BJ (cell line): ENCODE results near the gene ZBTB47. TPM values are rescaled to one million over a fixed set of nuclear protein-coding genes. Genes with fewer than 3 reads are reported as not detected.

Experiments
- CTCF ChIA-PET: fragments of 350-600 bp; formaldehyde crosslinking; extraction: SDS; loops from one replicate; lab custom pipeline; 2021; ENCODE audit warnings: antibody characterized with exemption, inconsistent platforms; lab: Yijun Ruan, JAX
- POLR2A ChIA-PET: fragments of 300-600 bp; sonication (Branson Sonifier 250); formaldehyde crosslinking; extraction: SDS; loops from one replicate; lab custom pipeline; 2021; ENCODE audit warnings: antibody characterized with exemption; lab: Charles Lee
- DNase-seq: peaks from one replicate; pipeline ENCODE4 v3.0.0-alpha.2; 2011; ENCODE audit warnings: low read depth
- H3K27me3 ChIP-seq: 2 replicates; pipeline ENCODE4 v1.6.0; 2011; ENCODE audit warnings: low read length; ENCODE audit not compliant: control insufficient read depth, insufficient read depth
- H3K36me3 ChIP-seq: 2 replicates; pipeline ENCODE4 v1.5.1; 2011; ENCODE audit warnings: low read length; ENCODE audit not compliant: control insufficient read depth, insufficient read depth
- H3K4me3 ChIP-seq: 2 replicates; pipeline ENCODE4 v1.5.1; 2011; ENCODE audit warnings: low read depth, mild to moderate bottlenecking, control low read depth, low read length
- polyA plus RNA-seq: library from polyadenylated mRNA; depleted of rRNA; stranded (reverse); fragments of >200 nt; gene quantifications from 2 replicates; pipeline ENCODE4 v1.2.3, GENCODE V29; 2011
- TF ChIP-seq, protein P1 (sequence below): IDR thresholded peaks from 2 replicates; pipeline ENCODE4 v1.5.1; 2011; ENCODE audit warnings: low read depth, mild to moderate bottlenecking, control low read depth, inconsistent platforms, low read length, moderate library complexity; ENCODE audit not compliant: insufficient read depth

Gene ZBTB47
- polyA plus RNA-seq, 1 experiment = 30.1 TPM

DNA sequence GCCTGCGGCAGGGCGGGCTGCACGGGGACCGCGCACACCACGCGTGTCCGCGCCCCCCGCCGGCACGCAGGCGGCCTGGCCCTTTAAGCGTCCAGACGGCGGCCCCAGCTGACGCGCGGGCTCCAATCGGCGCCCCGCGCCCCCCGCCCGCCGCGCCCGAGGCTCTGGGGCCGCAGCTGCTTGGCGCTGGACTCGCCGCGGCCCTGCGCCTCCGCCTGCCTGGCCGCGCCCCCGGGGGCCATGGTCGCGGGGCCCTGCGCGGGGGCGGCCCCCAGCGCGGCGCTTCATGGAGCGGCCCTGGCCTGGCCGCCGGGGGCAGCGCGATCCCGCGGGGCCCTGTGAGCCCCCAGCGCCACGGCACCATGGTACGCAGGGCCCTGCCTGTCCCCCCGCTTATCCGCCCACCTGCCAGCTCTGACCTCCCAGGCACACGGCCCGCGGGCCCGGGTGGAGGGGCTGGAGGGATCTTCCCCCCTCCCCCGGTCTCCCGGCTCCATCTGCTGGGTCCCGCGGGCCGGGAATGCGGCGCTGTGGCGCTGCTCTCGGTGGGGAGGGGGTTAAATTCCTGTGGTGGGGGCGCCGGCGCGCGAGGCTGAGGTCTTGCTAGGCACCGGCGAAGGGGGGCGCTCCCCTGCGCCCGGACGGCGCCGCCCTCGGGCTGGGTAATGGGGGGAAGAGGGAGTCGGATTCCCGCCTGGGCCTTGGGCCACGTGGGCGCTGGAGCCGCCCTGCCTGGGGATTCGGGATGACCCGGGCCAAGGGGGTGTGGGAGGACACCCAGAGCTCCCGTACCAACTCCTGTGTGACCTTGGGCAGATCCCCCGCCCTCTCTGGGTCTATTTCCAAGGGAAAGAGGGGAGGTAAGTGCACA is 1.1 kb downstream of the ZBTB47 start:
- H3K36me3 ChIP-seq = peaks cover 17% of the 10 kb centered on the region
- H3K27me3 ChIP-seq = no peaks in the 10 kb centered on the region
- ChIA-PET CTCF (interaction anchor here (1.1 to 1.3 kb wide), 4 partner anchors 11 to 100 kb away, joined by 3 to 5 read pairs (median 3); no protein-coding TSS in a partner anchor), POLR2A (no interaction called here)
- peak overlapping the region; percentile 74 for H3K4me3 ChIP-seq
- no peak for DNase-seq
- TF ChIP-seq, protein P1, sequence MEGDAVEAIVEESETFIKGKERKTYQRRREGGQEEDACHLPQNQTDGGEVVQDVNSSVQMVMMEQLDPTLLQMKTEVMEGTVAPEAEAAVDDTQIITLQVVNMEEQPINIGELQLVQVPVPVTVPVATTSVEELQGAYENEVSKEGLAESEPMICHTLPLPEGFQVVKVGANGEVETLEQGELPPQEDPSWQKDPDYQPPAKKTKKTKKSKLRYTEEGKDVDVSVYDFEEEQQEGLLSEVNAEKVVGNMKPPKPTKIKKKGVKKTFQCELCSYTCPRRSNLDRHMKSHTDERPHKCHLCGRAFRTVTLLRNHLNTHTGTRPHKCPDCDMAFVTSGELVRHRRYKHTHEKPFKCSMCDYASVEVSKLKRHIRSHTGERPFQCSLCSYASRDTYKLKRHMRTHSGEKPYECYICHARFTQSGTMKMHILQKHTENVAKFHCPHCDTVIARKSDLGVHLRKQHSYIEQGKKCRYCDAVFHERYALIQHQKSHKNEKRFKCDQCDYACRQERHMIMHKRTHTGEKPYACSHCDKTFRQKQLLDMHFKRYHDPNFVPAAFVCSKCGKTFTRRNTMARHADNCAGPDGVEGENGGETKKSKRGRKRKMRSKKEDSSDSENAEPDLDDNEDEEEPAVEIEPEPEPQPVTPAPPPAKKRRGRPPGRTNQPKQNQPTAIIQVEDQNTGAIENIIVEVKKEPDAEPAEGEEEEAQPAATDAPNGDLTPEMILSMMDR = no peak; the same call in 1 of the 2 replicates

GRCh38 chr3:42655331-42655888 is 1.9 kb downstream of the ZBTB47 start:
- ChIA-PET CTCF (interaction anchor here (1.2 kb wide), 1 partner anchor 90 kb away, joined by 3 read pairs; no protein-coding TSS in a partner anchor), POLR2A (no interaction called here)
- H3K27me3 ChIP-seq = no peaks in the 10 kb centered on the region
- peak overlapping the region; percentile 74 for H3K4me3 ChIP-seq
- DNase-seq = no peak
- TF ChIP-seq, protein P1 = no peak
- peaks cover 22% of the 10 kb centered on the region for H3K36me3 ChIP-seq

DNA sequence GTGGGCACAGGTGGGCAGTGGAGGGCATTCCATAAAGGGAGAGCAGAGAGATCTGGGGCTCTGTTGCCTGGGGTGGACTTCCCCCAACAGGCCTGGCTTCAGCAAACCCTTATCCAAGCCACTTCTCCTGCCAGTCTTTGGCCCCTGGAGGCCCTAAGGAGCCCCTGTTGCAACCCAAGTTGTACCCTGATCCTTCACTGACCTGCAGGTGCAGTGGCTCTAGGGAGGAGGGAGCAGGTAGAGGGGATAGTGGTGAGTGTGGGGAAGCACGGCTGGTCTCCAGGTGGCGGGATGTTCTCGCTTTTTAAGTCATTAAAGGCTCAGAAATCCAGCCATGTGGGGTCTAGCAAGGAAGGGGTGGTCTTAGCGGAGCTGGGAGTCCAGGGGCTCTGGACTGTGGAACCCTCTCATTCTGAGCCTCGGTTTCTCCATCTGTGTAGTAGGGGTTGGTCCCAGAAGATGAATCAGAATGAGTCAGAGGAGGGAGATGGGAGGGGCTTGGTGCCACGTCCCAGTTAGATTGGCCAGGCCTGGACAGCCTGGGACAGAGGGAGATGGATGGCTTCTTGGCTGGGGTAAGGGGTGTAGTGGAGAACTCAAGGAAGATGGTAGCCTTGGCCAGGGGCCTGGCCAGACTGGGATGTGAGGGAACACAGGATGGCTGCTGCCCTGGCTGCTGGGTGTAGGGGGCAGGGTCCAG is 2.6 kb downstream of the ZBTB47 start:
- TF ChIP-seq, protein P1 = no peak

GRCh38 chr3:42656680-42657610 is 3.4 kb downstream of the ZBTB47 start:
- ChIA-PET CTCF (no interaction called here), POLR2A (no interaction called here)
- Histone ChIP-seq H3K36me3 (peaks cover 25% of the 10 kb centered on the region), H3K4me3 (no peak overlapping the region), H3K27me3 (no peaks in the 10 kb centered on the region)
- TF ChIP-seq, protein P1 = no peak
- no peak for DNase-seq

More for the DNA sequence above, 2.6 kb downstream of the ZBTB47 start:
- ChIA-PET CTCF (interaction anchor here (1.2 kb wide), 1 partner anchor 89 kb away, joined by 3 read pairs; no protein-coding TSS in a partner anchor), POLR2A (no interaction called here)
- DNase-seq = no peak
- Histone ChIP-seq H3K27me3 (no peaks in the 10 kb centered on the region), H3K4me3 (no peak overlapping the region), H3K36me3 (peaks cover 25% of the 10 kb centered on the region)
